NCI-H1694 (cell line): ENCODE results near the gene C3AR1.
"Not testable (repeated sequence)": the region's sequence is repeated elsewhere in the genome, so short reads cannot be mapped to it uniquely, and the experiment has no call there.

Experiments
- DNase-seq: peaks from one replicate; lab custom pipeline; 2025; lab: John Stamatoyannopoulos, UW

C3AR1 gene

GRCh38 chr12:8057306-8057705, 8.9 kb downstream of the C3AR1 start:
- no peak for DNase-seq

DNA sequence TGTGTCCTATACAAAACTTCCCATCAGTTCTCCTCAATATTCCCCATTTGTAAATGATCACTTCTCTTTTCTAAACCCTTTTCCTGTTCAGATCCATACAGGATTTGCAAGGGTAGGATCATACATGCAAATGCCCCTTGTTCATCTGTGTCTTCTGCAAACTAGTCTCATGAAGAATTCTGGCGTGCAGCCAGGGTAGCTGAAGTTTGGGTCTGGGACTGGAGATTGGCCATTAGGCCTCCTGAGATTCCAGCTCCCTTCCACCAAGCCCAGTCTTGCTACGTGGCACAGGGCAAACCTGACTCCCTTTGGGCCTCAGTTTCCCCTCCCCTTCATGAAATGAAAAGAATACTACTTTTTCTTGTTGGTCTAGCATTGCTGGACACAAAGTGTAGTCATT, 11.3 kb downstream of the C3AR1 start:
- no peak for DNase-seq

GRCh38 chr12:8052679-8053078, 13.5 kb downstream of the C3AR1 start:
- no peak for DNase-seq

DNA sequence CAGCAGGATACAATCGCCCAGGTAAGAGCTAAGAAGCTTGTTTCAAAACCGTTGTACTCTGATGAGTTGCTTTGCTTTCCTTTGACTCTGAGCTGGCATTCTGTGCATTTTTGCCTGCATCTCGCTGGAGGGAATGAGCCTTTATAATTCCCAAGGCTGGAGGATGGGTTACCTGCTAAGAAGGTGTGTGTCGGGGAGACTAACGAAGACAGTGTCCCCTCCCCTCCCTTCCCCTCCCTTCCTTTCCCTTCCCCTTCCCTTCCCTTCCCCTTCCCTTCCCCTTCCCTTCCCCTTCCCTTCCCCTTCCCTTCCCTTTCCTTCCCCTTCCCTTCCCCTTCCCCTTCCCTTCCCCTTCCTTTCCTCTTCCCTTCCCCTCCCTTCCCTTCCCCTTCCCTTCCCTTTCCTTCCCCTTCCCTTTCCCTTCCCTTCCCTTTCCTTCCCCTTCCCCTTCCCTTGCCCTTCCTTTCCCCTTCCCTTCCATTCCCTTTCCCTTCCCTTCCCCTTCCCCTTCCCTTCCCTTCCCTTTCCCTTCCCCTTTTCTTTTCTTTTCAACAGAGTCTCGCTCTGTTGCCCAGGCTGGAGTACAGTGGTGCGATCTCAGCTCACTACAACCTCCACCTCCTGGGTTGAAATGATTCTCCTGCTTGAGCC, 15.4 kb downstream of the C3AR1 start:
- DNase-seq: no peak

DNA sequence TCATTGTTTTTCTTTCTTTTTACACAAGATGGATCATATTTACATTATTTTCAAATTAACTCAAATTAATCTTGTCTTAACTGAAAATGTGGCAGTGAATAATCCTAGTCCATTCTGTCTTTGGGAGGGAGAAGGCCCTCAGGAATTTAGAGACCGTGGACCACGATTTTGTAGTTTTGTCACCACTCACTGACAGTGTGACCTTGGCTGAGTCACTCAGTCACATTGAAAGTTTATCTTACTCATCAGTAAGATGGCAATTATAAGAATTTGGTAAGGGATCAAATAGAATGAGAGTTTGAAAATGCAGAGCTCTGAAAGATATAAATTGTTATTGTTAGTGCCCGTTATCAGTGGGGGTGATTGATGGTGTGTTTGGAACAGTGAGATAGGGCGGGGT, 17.3 kb downstream of the C3AR1 start:
- no peak for DNase-seq

- no peak for DNase-seq
Observed at GRCh38 chr12:8047842-8048241, 18.3 kb downstream of the C3AR1 start.

GRCh38 chr12:8045952-8046944, 19.9 kb downstream of the C3AR1 start:
- DNase-seq: peak; percentile 86

DNA sequence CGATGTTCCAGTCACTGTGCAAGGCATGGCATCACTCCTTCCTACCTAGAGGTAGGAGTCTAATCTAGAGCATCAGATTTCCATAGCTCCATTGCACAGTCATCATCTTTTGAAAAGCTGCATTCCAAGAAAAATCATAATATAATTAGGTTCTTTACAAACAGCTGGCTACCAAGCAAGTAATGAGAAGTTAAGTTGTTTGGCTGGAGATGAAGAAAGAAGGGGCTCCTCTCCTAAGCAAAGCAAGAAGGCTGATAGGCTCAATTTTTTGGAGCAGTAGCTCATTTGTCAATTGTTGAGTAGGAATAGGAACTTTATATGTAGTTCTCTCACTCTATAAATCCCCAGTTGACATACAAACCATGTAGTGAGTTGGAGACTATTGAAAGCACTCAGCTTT, 25.4 kb downstream of the C3AR1 start:
- no peak for DNase-seq

GRCh38 chr12:8038659-8039114, 27.5 kb downstream of the C3AR1 start:
- peak; percentile 37 for DNase-seq

- DNase-seq: no peak
Observed at GRCh38 chr12:8037947-8038346, 28.2 kb downstream of the C3AR1 start.

DNA sequence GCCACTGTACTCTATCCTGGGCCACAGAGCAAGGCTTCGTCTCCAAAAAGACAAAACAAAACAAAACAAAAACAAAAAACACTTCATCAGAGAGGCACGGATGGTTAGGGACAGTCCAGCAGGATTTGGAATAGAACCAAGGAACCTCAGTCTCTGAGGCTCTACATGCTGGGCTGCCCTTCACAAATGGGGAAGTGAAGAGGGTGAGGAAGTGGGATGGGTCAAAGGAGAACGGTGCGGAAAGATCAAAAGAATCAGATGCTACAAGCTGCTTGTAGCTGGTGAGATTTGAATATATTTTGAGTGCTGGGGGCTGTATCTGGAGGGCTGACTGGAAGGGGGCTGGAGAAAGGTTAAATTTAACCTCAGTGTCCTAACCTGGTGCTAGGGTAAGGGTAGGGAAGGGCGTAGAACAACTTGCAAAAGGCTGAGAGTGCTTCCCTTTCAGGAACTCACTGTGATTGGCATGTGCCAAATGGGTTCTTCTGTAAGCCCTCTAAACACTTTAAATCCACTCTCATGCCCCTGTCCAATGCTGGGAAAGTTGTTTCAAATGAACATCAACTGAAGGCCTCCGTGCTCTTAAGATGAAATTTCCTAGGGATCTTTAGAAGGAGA, 29.0 kb downstream of the C3AR1 start:
- no peak for DNase-seq

- DNase-seq: no peak
Observed at GRCh38 chr12:8036346-8036745, 29.8 kb downstream of the C3AR1 start.

DNA sequence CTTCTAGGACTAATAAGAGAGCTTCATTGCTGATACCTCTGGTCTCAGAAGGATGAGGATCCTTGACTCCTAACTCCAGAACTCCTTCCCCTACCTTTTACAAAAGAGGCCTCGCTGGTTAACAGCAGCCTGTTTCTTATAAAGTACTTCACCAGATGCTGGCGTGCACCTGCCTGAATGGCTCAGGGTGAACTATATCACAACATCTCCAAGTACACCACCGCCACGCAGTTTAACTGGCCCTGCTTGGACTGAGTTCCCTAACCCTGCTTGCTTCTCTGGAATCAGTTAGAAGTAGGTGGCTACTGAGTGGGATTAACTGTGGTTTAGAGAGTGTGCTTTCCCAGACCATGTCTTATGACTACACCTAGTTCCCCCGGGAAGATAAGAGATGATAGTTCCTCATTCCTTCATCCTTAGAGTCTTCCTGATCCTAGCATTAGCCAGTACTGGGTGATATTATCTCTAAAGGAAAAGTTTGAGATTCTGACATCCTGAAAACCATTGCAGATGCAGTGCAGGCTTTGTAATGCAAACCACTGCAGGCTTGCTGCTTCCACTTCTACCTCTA, 30.6 kb downstream of the C3AR1 start:
- DNase-seq: no peak

- no peak for DNase-seq
Observed at GRCh38 chr12:8034802-8035201, 31.4 kb downstream of the C3AR1 start.

GRCh38 chr12:8033153-8034044, 32.8 kb downstream of the C3AR1 start:
- DNase-seq: no peak

- DNase-seq: peak; percentile 4
Observed at GRCh38 chr12:8032242-8033152, 33.7 kb downstream of the C3AR1 start, which contains the start of gene FOXJ2. Gene FOXJ2, plus strand, starts transcription at chr12:8032716. Its CDS starts 7,117 bp downstream, at chr12:8039833.

- no peak for DNase-seq
Observed at GRCh38 chr12:8031872-8032241, 34.3 kb downstream of the C3AR1 start.

GRCh38 chr12:8031017-8031416, 35.1 kb downstream of the C3AR1 start:
- DNase-seq: not testable (repeated sequence)

DNA sequence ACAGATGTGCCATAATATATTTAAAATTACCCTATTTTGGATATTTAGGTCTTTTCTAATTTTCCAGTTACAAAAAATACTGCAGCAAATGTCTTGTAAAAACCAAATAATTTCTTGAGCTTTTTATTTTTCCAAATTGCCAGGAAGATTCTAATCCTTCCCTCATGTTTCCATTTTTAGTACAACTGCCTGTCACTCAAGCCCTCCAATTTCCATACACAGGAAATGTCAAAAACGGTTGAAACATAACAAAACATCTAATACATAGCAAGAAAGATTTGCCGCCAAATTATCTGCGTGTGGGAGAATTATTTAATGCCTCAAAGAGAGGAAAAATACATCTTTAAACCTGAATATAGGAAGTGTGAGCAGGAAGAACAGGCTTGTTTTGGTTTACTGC, 36.0 kb downstream of the C3AR1 start:
- DNase-seq: no peak

- no peak for DNase-seq
Observed at GRCh38 chr12:8028267-8028666, 37.9 kb downstream of the C3AR1 start.
